ENCODE results near the gene MAP3K3.

Gene MAP3K3

GRCh38 chr17:63622574-63623390, 565 bp downstream of the MAP3K3 start:
- DNase-seq = peak; percentile 64

- DNase-seq = no peak
Measured at GRCh38 chr17:63623786-63624530, 1.7 kb downstream of the MAP3K3 start.

GRCh38 chr17:63624531-63624880, 2.3 kb downstream of the MAP3K3 start:
- no peak for DNase-seq

GRCh38 chr17:63626551-63627180, 4.4 kb downstream of the MAP3K3 start:
- peak; percentile 37 for DNase-seq

GRCh38 chr17:63629627-63630026, 7.4 kb downstream of the MAP3K3 start:
- no peak for DNase-seq

GRCh38 chr17:63631062-63631461, 8.8 kb downstream of the MAP3K3 start:
- no peak for DNase-seq

- no peak for DNase-seq
Measured at GRCh38 chr17:63631626-63632025, 9.4 kb downstream of the MAP3K3 start.

GRCh38 chr17:63633742-63634141, 11.5 kb downstream of the MAP3K3 start:
- DNase-seq = no peak

- peak; percentile 73 to 84 for DNase-seq
Measured at GRCh38 chr17:63634163-63634562, 11.9 kb downstream of the MAP3K3 start.

- no peak for DNase-seq
Measured at GRCh38 chr17:63634816-63635215, 12.6 kb downstream of the MAP3K3 start.

GRCh38 chr17:63635290-63635689, 13.1 kb downstream of the MAP3K3 start:
- no peak for DNase-seq

GRCh38 chr17:63635787-63636186, 13.6 kb downstream of the MAP3K3 start:
- no peak for DNase-seq

- DNase-seq = no peak
Measured at GRCh38 chr17:63639125-63639524, 16.9 kb downstream of the MAP3K3 start.

GRCh38 chr17:63640038-63640437, 17.8 kb downstream of the MAP3K3 start:
- DNase-seq = no peak

GRCh38 chr17:63641692-63642448, 19.7 kb downstream of the MAP3K3 start:
- DNase-seq = peak; percentile 82 to 92

GRCh38 chr17:63644846-63645245, 22.6 kb downstream of the MAP3K3 start:
- peak; percentile 34 to 39 for DNase-seq

- no peak for DNase-seq
Measured at GRCh38 chr17:63645775-63646487, 23.7 kb downstream of the MAP3K3 start.

GRCh38 chr17:63646488-63646806, 24.2 kb downstream of the MAP3K3 start:
- peak; percentile 79 to 87 for DNase-seq

- DNase-seq = no peak
Measured at GRCh38 chr17:63647065-63647725, 25.0 kb downstream of the MAP3K3 start.

GRCh38 chr17:63647936-63648335, 25.7 kb downstream of the MAP3K3 start:
- DNase-seq = no peak

GRCh38 chr17:63649813-63650212, 27.6 kb downstream of the MAP3K3 start:
- peak; percentile 47 to 60 for DNase-seq

- no peak for DNase-seq
Measured at GRCh38 chr17:63652106-63652505, 29.9 kb downstream of the MAP3K3 start.

Data from inflammatory macrophage treated with lipopolysaccharide for 1 hour (primary cell).